Spinal cord (tissue), 10 donors: ENCODE measurements around the gene CNTFR. TPM values are rescaled to one million over a fixed set of nuclear protein-coding genes. Genes with fewer than 3 reads are reported as not detected.
"Not testable (repeated sequence)": the region's sequence is repeated elsewhere in the genome, so short reads cannot be mapped to it uniquely, and the experiment has no call there.

Source experiments
- DNase-seq, 6 donors: peaks; one replicate each; pipeline versions ENCODE4 v3.0.0 to v3.0.0-alpha.2; 2013 to 2015; ENCODE audit warnings: low spot score in 6 of 6, low read depth in 4 of 6
- H3K27ac ChIP-seq: one replicate; pipeline ENCODE4 v1.5.1; 2013; ENCODE audit warnings: low read depth, low read length, control low read depth
- H3K27me3 ChIP-seq: one replicate; pipeline ENCODE4 v1.6.1; 2013; ENCODE audit warnings: low read length; ENCODE audit not compliant: control insufficient read depth, insufficient read depth
- H3K36me3 ChIP-seq: one replicate; pipeline ENCODE4 v1.6.1; 2013; ENCODE audit warnings: low read length; ENCODE audit not compliant: control insufficient read depth, insufficient read depth
- H3K4me1 ChIP-seq: one replicate; pipeline ENCODE4 v1.6.1; 2013; ENCODE audit warnings: low read length; ENCODE audit not compliant: control insufficient read depth, insufficient read depth
- H3K4me3 ChIP-seq: one replicate; pipeline ENCODE4 v1.5.1; 2013; ENCODE audit warnings: low read depth, low read length, control low read depth
- H3K9me3 ChIP-seq: one replicate; pipeline ENCODE4 v1.6.1; 2013; ENCODE audit warnings: low read length; ENCODE audit not compliant: control insufficient read depth, insufficient read depth
- WGBS: methylation state at CpG from one replicate; pipeline ENCODE4 v1.1.5; 2013; ENCODE audit warnings: missing lambda C conversion rate; ENCODE audit not compliant: insufficient coverage; 5-methylcytosine and 5-hydroxymethylcytosine counted together
- polyA plus RNA-seq, 2 donors: library from polyadenylated mRNA; unstranded; fragments of 120-200 nt; gene quantifications; one replicate each; pipeline ENCODE4 v1.2.1, GENCODE V29; 2013; ENCODE audit not compliant: insufficient read length in 2 of 2
- total RNA-seq, 2 donors: library from RNA; depleted of rRNA in 1 of 2; stranded (reverse); fragments of 120-200 nt in 1 of 2; fragments of >200 nt in 1 of 2; gene quantifications; one replicate each; pipeline versions ENCODE4 v1.2.3 to v1.2.4, GENCODE V29; 2013 to 2014
- donor health status: healthy.

Gene CNTFR
- total and polyA plus RNA-seq, 4 donors, result 9.6 to 110 (median 62.3) TPM

DNA sequence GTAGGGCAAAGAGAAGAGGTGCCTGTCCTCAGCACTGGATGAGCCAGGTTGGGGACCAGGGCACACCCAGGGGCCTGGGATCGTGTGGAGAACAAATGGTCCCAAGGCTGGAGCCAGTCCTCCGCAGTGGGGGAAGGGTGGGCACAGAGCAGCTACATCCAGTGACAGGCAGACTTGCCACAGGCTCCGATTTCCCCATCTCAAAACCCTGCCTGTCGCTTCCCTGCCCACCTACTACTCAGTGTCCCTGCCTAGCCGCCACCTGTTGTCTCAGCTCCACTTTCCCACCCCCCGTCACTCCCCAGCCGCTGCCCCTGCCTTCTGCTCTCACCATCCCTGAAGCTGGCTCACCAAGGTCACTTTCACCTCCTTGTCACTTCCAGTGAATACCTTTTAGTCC lies 52.8 kb downstream of the CNTFR start:
- H3K36me3 ChIP-seq, result no peaks in the 10 kb centered on the region
- 62% methylated on average over 6 of the region's 7 CpGs for WGBS
- DNase-seq, result no peak

DNA sequence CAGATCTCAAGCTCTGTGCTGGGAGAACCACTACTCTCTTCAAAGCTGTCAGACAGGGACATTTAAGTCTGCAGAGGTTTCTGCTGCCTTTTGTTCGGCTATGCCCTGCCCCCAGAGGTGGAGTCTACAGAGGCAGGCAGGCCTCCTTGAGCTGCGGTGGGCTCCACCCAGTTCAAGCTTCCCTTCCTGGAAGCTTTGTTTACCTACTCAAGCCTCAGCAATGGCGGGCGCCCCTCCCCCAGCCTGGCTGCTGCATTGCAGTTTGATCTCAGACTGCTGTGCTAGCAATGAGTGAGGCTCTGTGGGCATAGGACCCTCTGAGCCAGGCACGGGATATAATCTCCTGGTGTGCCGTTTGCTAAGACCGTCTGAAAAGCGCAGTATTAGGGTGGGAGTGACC lies 57.5 kb downstream of the CNTFR start:
- not testable (repeated sequence) for H3K36me3 ChIP-seq, H3K27ac ChIP-seq, H3K4me1 ChIP-seq, H3K9me3 ChIP-seq, H3K27me3 ChIP-seq, DNase-seq, H3K4me3 ChIP-seq
- 93% methylated on average over 4 of the region's 8 CpGs for WGBS

More for the DNA sequence above, 52.8 kb downstream of the CNTFR start:
- Histone ChIP-seq H3K4me1 (no peaks in the 10 kb centered on the region), H3K4me3 (no peak overlapping the region), H3K9me3 (no peaks in the 10 kb centered on the region), H3K27ac (no peak overlapping the region), H3K27me3 (no peaks in the 10 kb centered on the region)

DNA sequence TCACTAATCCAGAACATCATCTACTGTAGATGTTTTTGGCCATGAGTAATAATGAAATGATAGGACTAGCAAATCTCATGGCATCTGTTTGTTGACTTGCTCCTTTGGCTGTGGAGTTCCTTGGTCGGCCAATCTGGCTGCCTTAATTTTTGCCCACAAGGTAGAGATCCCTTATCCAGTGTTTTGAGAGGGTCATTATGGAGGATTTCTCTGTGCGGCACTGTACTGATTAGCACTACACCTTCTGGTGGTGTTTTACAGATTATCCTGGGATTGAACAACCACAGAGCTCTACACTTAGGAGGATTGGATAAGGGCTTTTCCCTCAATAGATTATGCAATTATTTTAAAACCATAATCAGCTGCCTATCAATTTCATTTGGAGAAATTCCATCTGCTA lies 63.5 kb downstream of the CNTFR start:
- WGBS, result 75% methylated on average over 1 of the region's 2 CpGs
- no peak overlapping the region for H3K4me3 ChIP-seq
- no peak overlapping the region for H3K27ac ChIP-seq
- no peak for DNase-seq
- H3K4me1 ChIP-seq, result peaks cover 24% of the 10 kb centered on the region
- H3K36me3 ChIP-seq, result peaks cover 5% of the 10 kb centered on the region
- H3K9me3 ChIP-seq, result no peaks in the 10 kb centered on the region
- peaks cover 2% of the 10 kb centered on the region for H3K27me3 ChIP-seq

DNA sequence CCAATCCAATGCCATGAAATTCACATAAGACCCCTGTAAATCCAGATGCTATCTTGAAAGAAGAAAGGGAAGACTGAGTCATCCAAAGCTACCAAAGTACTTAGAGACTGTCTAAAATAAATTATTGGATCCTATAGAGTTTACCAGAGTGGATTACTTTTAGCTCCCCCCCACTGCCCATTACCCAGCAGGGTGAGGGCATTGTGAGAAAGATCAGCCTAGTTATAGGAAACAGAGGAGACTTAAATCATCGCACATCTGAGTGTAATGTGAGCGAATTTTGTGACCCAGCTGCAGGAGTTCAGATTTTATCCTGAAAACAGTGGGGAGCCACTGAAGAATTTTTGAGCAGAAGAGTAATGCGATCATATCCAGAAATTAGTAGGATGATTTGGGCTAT lies 65.2 kb downstream of the CNTFR start:
- H3K4me1 ChIP-seq, result peaks cover 41% of the 10 kb centered on the region
- WGBS, result 74% methylated on average over 3 of the region's 3 CpGs
- peaks cover 2% of the 10 kb centered on the region for H3K27me3 ChIP-seq
- H3K9me3 ChIP-seq, result no peaks in the 10 kb centered on the region
- no peak overlapping the region for H3K27ac ChIP-seq
- H3K4me3 ChIP-seq, result no peak overlapping the region
- peaks cover 10% of the 10 kb centered on the region for H3K36me3 ChIP-seq
- DNase-seq, result no peak

DNA sequence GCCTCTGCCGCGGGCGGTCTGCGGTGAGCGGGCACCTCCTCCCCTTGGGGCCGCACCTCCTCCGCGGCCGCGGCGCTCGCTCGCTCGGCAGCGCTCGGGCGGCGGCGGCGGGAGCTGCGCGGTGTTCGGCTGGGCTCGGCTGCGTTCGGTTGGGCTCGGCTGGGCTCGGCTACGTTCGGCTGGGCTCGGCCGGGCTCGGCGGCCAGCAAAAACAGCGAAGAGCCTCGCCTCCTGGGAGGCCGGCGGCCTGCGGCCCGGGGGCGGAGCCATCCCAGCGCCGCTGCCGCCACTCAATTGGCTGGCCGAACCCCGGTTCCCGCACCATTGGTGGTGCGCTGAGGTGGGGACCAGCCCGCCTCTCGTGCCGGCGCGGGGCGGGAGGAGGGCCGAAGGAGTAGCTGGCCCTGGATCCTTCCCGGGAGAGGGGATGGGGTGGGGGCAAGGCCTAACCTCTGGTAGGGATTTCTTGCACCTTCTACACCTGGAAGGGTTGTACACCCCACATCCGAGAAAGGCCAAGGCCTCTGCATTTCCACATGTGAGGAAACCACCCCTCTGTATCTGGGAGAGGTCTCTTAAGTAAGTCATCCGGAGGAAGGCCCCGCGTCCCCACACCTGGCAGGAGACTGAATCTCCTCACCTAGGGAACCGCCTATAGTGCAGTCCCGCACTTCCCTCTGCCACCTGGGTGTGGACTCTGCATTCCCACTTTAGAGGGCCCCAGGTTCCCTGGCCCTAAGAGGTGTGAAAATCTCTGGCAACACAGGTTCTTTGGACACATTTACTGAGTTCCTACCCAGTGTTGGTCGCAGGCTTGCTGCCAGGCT lies 66.3 kb downstream of the CNTFR start, which contains the start of gene ENHO:
Gene ENHO (minus strand): TSS at position 20 of the 827 bp plus-strand sequence. CDS start 1,295 bp downstream, outside the sequence.
- peak in 5 of 6 donors; percentile 79 to 98 (median 90) for DNase-seq
- H3K9me3 ChIP-seq, result no peaks in the 10 kb centered on the region
- peaks cover 44% of the 10 kb centered on the region for H3K4me1 ChIP-seq
- WGBS, result 4% methylated on average over 54 of the region's 63 CpGs
- H3K27me3 ChIP-seq, result peaks cover 2% of the 10 kb centered on the region
- H3K27ac ChIP-seq, result peak within 1 kb of the TSS; percentile 79
- peaks cover 12% of the 10 kb centered on the region for H3K36me3 ChIP-seq
- peak within 1 kb of the TSS; percentile 66 for H3K4me3 ChIP-seq

DNA sequence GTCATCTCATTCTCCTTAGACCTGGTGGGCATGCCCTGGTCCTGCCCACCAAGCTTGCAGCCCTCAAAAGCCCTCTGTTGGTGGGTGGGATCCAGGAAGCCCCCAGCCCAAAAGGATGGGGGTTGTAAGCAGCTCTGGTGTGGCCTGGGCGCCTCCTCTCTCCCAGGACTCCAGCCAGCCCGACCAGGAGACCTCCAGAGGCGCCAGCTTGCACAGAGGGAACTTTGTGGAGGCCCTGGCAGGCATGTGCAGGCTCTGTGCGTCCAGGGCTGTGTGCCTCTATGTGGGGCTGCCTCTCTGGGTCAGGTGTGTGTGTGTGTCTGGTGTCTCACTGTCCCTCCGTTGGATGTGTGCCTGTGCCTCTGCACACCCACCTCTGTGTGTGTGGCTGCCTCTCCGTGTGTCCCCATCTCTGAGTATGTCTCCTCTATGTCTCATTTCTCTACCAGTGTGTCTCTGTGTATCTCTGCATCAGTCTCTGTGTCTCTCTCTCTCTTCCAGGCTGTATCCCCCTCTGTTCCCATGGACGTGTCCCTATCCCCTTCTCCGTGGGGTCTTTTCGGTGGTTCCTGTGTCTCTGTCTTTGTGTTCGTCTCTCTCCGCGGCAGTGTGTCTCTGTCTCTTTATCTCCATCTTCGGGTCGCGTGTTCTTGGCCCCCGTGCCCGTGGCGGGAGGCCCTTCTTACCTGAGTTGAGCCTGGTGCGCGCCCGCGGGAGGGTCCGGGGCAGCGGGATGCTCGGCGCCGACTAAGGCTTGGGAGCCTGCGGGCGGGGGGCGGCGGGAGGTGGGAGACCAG lies 67.2 kb downstream of the CNTFR start:
- Histone ChIP-seq H3K4me1 (peaks cover 48% of the 10 kb centered on the region), H3K9me3 (no peaks in the 10 kb centered on the region), H3K27ac (peak overlapping the region; percentile 79), H3K36me3 (peaks cover 17% of the 10 kb centered on the region), H3K27me3 (peaks cover 2% of the 10 kb centered on the region), H3K4me3 (peak overlapping the region; percentile 66)
- 5% methylated on average over 31 of the region's 31 CpGs for WGBS
- peak in 1 of 6 donors; percentile 70 for DNase-seq

DNA sequence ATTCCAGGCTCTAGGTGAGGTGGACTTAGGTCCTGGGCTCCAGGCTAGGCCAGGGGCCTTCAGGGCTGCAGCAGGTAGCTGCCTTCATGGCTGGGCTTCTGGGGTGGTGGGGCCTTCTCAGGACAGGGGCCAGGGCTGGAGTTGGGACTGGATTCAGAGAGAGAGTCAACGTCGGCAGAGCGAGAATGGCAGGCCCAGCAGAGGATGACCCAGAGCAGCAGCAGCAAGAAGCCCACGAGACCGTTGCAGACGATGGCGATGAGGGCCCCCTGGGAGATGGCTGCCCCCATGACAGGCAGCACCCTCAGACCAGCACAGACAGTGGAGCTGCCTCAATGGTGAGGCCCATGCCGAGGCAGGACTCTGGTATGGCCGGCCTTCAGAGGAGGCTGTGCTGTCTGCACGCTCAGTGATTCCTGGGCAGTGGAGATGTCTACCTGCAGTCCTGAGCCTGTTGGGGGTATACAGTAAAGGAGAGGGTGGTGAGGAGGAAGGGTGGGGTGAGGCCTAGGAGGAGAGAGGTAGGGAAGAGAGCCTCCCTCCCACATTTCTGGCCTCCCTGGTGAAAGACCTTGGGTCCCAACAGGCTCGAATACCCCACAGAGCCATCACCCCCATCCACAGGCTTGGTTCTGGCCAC lies 68.0 kb downstream of the CNTFR start:
- H3K27me3 ChIP-seq, result peaks cover 2% of the 10 kb centered on the region
- 89% methylated on average over 10 of the region's 11 CpGs for WGBS
- H3K4me1 ChIP-seq, result peaks cover 48% of the 10 kb centered on the region
- no peak for DNase-seq
- H3K4me3 ChIP-seq, result peak overlapping the region; percentile 66
- peaks cover 17% of the 10 kb centered on the region for H3K36me3 ChIP-seq
- no peaks in the 10 kb centered on the region for H3K9me3 ChIP-seq
- H3K27ac ChIP-seq, result no peak overlapping the region

DNA sequence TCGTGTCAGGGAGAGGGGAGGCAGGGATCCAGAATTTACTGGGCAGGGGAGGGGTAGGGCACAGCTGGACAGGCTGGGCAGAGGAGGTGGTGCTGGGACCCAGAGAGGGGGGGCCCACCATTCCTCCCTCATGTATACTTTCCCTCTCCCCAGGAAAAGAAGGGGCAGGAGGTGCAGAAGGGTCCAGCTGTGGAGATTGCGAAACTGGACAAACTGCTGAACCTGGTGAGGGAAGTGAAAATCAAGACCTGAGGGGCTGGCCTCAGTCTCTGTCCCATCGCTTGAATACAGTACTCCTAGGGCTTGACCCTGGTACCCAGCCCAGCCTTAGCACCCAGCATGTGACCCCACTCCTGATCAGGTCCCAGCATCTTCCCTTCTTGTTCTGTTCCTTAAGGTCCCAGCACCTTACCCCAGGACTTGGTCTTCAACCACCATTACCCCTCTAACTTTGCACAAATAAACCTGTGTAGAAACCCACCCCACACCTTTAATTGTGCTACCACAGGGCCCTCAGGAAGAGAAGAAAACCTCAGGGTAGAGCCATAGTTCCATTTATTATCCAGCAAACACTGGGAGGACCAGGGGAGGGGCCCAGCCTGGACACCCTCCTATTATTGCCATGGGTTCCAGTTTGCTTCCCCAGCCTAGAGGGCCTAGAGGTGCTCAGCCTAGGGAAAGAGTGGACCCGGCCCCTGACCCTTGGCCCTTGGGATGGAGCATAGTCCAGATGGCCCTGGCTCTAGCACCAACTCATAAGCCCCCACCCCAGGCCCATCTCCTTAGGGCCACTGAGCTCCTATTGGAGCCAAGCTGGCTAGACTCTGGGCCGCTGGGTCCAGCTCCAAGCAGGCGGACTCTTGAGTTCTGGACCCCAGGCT lies 68.8 kb downstream of the CNTFR start:
- Histone ChIP-seq H3K27me3 (peaks cover 2% of the 10 kb centered on the region), H3K4me1 (peaks cover 48% of the 10 kb centered on the region), H3K27ac (no peak overlapping the region), H3K4me3 (no peak overlapping the region), H3K9me3 (no peaks in the 10 kb centered on the region), H3K36me3 (peaks cover 19% of the 10 kb centered on the region)
- DNase-seq, result no peak
- WGBS, result 87% methylated on average over 5 of the region's 6 CpGs

DNA sequence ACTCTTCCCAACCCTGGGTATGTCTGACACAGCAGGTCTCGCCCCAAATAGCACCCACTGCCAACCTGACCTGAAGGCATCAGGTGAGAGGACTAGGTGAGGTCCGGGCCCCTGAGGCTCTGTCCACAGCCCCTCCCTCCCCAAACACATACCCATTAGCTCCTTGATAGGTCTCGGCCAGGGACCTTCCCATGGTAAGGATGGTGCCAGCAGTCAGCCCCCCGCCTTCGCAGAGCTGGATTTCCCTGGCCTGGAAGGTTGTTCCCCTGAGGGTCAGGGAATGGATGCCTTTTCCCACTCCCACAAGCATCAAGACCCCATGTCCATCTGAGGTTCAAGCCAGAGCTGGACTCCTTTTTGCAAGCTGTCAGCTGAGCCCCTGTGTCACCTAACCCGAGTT lies 69.4 kb downstream of the CNTFR start:
- Histone ChIP-seq H3K4me1 (peaks cover 48% of the 10 kb centered on the region), H3K27me3 (peaks cover 2% of the 10 kb centered on the region), H3K9me3 (no peaks in the 10 kb centered on the region), H3K27ac (no peak overlapping the region), H3K4me3 (no peak overlapping the region), H3K36me3 (peaks cover 19% of the 10 kb centered on the region)
- DNase-seq, result no peak
- WGBS, result 87% methylated on average over 3 of the region's 6 CpGs
